ENCODE data around the gene NPFF. TPM values are rescaled to one million over a fixed set of nuclear protein-coding genes. Genes with fewer than 3 reads are reported as not detected.
"Not testable (repeated sequence)": the region's sequence is repeated elsewhere in the genome, so short reads cannot be mapped to it uniquely, and the experiment has no call there.

Gene NPFF, protein sequence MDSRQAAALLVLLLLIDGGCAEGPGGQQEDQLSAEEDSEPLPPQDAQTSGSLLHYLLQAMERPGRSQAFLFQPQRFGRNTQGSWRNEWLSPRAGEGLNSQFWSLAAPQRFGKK
- total RNA-seq (not detected), polyA plus RNA-seq (not detected), total RNA-seq (0.94 reads per million)

DNA sequence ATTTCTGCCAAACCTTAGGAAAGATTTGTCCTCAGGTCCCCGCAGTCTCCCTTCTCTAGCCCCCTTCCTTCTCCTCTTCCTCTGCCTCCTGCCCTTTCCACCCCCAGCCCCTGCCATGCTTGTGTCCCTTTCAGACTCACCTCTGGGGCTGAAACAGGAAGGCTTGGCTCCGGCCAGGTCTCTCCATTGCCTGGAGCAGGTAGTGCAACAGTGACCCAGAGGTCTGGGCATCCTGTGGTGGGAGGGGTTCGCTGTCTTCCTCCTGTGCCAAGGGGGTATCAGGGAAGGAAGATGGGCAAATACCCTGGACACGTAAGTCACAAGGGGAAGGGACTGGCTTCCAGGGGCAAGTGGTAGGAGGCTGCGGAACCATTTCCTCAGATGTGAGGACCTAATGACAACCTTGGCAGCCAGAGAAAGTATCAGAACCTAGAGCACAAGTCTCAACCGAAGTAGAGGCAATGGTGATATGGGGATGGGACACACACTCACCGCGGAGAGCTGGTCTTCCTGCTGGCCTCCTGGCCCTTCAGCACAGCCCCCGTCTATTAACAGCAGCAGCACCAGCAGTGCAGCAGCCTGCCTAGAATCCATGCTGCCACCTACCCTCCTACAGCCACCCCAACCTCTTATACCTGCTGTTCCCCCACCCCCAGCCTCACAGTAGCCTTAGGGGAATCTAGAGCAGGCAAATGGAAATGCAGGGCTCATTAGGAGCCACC lies at the start of gene NPFF:
Gene NPFF (minus strand): TSS at position 604 of the 722 bp plus-strand sequence. CDS start 10 bp downstream, at position 594.
- Histone ChIP-seq H3K36me3 (ENCODE audit: control insufficient read depth in 2 of 3, insufficient read depth in 3 of 3, low read length in 3 of 3) (peaks cover 0 to 51% (median 0%) of the 10 kb centered on the region in 3 experiments), H3K27ac (ENCODE audit: low read depth, low read length) (no peak within 1 kb of the TSS), H3K4me3 (ENCODE audit: low read length) (no peak within 1 kb of the TSS), H3K9me3 (ENCODE audit: control insufficient read depth in 2 of 3, low read length in 3 of 3) (no peaks in the 10 kb centered on the region), H3K4me1 (ENCODE audit: control insufficient read depth in 2 of 2, insufficient read depth in 2 of 2, low read length in 2 of 2) (peaks cover 9 to 11% of the 10 kb centered on the region in 2 donors), H3K27me3 (ENCODE audit: control insufficient read depth in 2 of 2, insufficient read depth in 2 of 2, low read length in 2 of 2) (no peaks in the 10 kb centered on the region)
- intact Hi-C loops (cut with micrococcal nuclease) = loop anchor here in 1 of 2 donors (10.0 kb wide), 1 partner anchor 452 kb away; the partner anchor contains the start of gene TNS2
- ChIA-PET CTCF (interaction anchor here (0.6 to 3.6 kb wide), 4 partner anchors 10 to 155 kb away, joined by 4 to 46 read pairs (median 12); partner anchors contain the start of gene AMHR2), POLR2A (interaction anchor here (0.6 to 2.1 kb wide), 3 partner anchors 14 to 196 kb away, joined by 3 to 10 read pairs (median 9); partner anchors contain the start of gene SP1)
- H3K27ac Mint-ChIP-seq = peak within 1 kb of the TSS in 4 of 9 donors; percentile 14 to 50 (median 19)
- no peak for ATAC-seq
- peaks cover 0 to 1% (median 0%) of the 10 kb centered on the region in 11 donors for H3K9me3 Mint-ChIP-seq
- peaks cover 7 to 24% (median 12%) of the 10 kb centered on the region in 7 donors for H3K4me1 Mint-ChIP-seq
- no peaks in the 10 kb centered on the region for H3K27me3 Mint-ChIP-seq
- DNase-seq = no peak
- peaks cover 0 to 18% (median 0%) of the 10 kb centered on the region in 5 donors for H3K36me3 Mint-ChIP-seq
- H3K4me3 Mint-ChIP-seq = no peak within 1 kb of the TSS

DNA sequence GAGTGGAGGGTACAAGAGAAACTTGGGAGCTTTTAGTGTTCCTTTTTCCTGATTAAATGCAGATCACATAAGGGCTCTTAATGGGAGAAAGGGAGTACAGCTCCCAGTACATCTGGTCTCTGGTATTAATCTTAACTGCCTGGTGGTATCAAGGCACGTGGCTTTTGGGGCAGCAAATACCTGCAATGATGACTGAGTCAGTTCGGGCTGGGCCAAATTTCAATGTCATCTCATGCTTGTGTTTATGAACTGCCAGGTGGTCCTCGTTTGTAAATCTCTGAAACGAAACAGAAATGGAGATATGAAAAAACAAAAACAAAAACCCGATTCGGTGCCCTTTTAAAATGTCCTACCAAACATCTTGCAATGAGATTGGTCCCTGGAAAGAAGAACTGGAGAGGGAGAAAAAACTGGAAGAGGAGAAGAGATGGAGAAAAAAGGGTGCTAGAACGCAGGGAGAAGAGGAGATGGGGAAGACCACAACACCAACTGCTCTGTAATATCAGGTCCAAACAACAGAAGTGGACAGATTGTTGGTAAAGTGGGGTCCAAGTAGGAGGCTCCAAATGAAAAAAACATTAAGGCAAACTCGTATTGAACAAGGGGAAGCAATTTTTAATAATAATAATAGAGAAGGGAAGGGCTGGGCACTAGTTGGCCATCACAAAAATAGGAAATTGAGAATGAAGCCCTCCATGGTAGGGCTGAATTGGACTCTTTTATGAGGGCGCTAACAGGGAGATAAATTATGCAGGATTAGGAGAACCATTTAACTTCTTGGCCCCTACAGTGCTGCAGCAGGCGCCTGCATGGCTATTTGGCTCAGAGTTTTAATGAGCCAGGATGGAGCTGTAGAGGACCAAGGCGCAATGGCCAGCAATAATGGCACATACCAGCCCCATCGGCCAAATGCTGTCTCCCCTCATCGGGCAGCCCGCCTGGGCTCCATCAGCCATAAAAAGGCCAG lies 45.4 kb upstream of the NPFF start:
- POLR2A ChIA-PET = interaction anchor here (0.8 to 1.0 kb wide), 2 partner anchors 16 to 437 kb away, joined by 3 to 4 read pairs; no protein-coding TSS in a partner anchor
- intact Hi-C loops (cut with micrococcal nuclease) = no loop called here
- H3K27ac Mint-ChIP-seq = peak overlapping the region in 4 of 9 donors; percentile 37 to 55 (median 50)

DNA sequence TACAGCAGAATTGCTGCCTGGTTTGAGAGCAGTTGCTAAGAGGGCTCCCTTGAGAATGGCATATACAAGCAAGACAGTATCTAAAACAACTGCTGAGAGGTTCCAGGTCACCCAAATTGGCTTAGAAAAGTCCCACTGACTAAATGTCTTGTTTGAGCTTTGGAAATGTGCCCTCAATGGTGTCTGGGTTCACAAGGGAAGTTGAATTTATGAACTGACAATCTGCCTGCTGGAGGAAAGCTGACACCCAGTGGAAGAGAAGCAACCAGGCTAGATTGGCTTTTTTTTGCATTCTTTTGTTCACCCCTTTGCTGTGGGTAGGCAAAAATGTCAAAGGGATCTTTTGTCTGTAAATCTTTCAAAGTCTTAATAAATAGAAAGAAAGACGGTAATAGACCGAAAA lies 44.6 kb upstream of the NPFF start:
- no peak for ATAC-seq
- Mint-ChIP-seq H3K9me3 (no peaks in the 10 kb centered on the region), H3K4me3 (peak overlapping the region in 1 of 10 donors; percentile 23), H3K27ac (peak overlapping the region in 3 of 9 donors; percentile 37 to 80 (median 51)), H3K36me3 (peaks cover 0 to 27% (median 5%) of the 10 kb centered on the region in 5 donors), H3K4me1 (peaks cover 2 to 25% (median 16%) of the 10 kb centered on the region in 7 donors), H3K27me3 (no peaks in the 10 kb centered on the region)
- H3K4me3 ChIP-seq (ENCODE audit: low read length) = no peak overlapping the region
- POLR2A ChIA-PET = interaction anchor here (0.6 to 1.0 kb wide), 2 partner anchors 9 to 17 kb away, joined by 3 to 4 read pairs; no protein-coding TSS in a partner anchor
- no peak overlapping the region for H3K27ac ChIP-seq (ENCODE audit: low read depth, low read length)
- intact Hi-C loops (cut with micrococcal nuclease) = no loop called here
- no peaks in the 10 kb centered on the region for H3K27me3 ChIP-seq (ENCODE audit: control insufficient read depth in 2 of 2, insufficient read depth in 2 of 2, low read length in 2 of 2)
- H3K4me1 ChIP-seq (ENCODE audit: control insufficient read depth in 2 of 2, insufficient read depth in 2 of 2, low read length in 2 of 2) = no peaks in the 10 kb centered on the region
- peaks cover 0 to 24% (median 4%) of the 10 kb centered on the region in 3 experiments for H3K36me3 ChIP-seq (ENCODE audit: control insufficient read depth in 2 of 3, insufficient read depth in 3 of 3, low read length in 3 of 3)
- CTCF ChIA-PET = interaction anchor here (1.1 kb wide), 1 partner anchor 124 kb away, joined by 5 read pairs; the partner anchor contains the start of gene ATP5MC2
- no peak for DNase-seq
- no peaks in the 10 kb centered on the region for H3K9me3 ChIP-seq (ENCODE audit: control insufficient read depth in 2 of 3, low read length in 3 of 3)

More for the DNA sequence above, 45.4 kb upstream of the NPFF start:
- ATAC-seq (no peak), DNase-seq (no peak)
- H3K27me3 Mint-ChIP-seq = no peaks in the 10 kb centered on the region
- Histone ChIP-seq H3K9me3 (ENCODE audit: control insufficient read depth in 2 of 3, low read length in 3 of 3) (no peaks in the 10 kb centered on the region), H3K27ac (ENCODE audit: low read depth, low read length) (no peak overlapping the region), H3K36me3 (ENCODE audit: control insufficient read depth in 2 of 3, insufficient read depth in 3 of 3, low read length in 3 of 3) (peaks cover 0 to 22% (median 4%) of the 10 kb centered on the region in 3 experiments), H3K4me3 (ENCODE audit: low read length) (no peak overlapping the region), H3K4me1 (ENCODE audit: control insufficient read depth in 2 of 2, insufficient read depth in 2 of 2, low read length in 2 of 2) (no peaks in the 10 kb centered on the region), H3K27me3 (ENCODE audit: control insufficient read depth in 2 of 2, insufficient read depth in 2 of 2, low read length in 2 of 2) (no peaks in the 10 kb centered on the region)
- H3K4me3 Mint-ChIP-seq = peak overlapping the region in 1 of 10 donors; percentile 23
- peaks cover 2 to 30% (median 20%) of the 10 kb centered on the region in 7 donors for H3K4me1 Mint-ChIP-seq
- H3K36me3 Mint-ChIP-seq = peaks cover 0 to 27% (median 5%) of the 10 kb centered on the region in 5 donors
- CTCF ChIA-PET = no interaction called here
- H3K9me3 Mint-ChIP-seq = no peaks in the 10 kb centered on the region

DNA sequence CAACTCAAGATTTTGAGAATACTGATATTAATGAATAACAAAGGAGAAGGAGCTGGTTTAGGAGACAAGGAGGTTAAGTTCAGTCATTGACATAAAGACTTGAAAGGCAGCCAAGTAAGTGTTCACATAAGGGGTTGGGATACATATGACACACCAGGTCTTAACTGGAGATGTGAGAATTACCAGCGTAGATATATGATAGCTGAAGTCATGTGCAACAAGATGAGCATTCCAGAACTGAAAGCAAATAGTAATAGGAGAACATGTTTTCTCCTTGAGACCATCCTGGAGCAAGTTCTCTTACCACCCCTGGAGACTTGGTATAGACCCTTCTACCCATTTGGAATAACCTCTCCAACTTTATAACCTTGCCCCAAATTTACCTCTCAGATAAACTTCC lies 43.3 kb upstream of the NPFF start:
- ChIA-PET CTCF (interaction anchor here (0.9 kb wide), 1 partner anchor 198 kb away, joined by 3 read pairs; no protein-coding TSS in a partner anchor), POLR2A (no interaction called here)
- peak overlapping the region in 2 of 9 donors; percentile 20 to 33 for H3K27ac Mint-ChIP-seq

DNA sequence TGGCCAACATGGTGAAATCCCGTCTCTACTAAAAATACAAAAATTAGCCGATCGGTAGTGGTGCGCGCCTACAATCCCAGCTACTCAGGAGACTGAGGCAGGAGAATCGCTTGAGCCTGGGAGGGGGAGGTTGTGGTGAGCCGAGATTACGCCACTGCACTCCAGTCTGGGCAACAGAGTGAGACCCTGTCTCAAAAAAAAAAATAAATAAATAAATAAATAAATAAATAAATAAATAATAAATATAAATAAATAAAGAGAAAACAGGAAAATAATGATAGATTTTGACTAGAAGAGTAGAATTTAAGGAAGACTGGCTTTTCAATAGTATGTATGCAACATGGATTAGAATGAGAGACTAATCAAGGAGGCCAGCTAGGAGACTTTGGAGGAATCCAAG lies 42.8 kb upstream of the NPFF start:
- CTCF ChIA-PET = interaction anchor here (0.9 kb wide), 1 partner anchor 198 kb away, joined by 3 read pairs; no protein-coding TSS in a partner anchor
- H3K9me3 ChIP-seq (ENCODE audit: control insufficient read depth in 2 of 3, low read length in 3 of 3); ATAC-seq; H3K4me3 Mint-ChIP-seq; H3K9me3 Mint-ChIP-seq; H3K27ac ChIP-seq (ENCODE audit: low read depth, low read length); H3K27me3 ChIP-seq (ENCODE audit: control insufficient read depth in 2 of 2, insufficient read depth in 2 of 2, low read length in 2 of 2); POLR2A ChIA-PET; H3K4me3 ChIP-seq (ENCODE audit: low read length); H3K4me1 ChIP-seq (ENCODE audit: control insufficient read depth in 2 of 2, insufficient read depth in 2 of 2, low read length in 2 of 2); intact Hi-C loops (cut with micrococcal nuclease); H3K27me3 Mint-ChIP-seq; DNase-seq: not testable (repeated sequence)
- Mint-ChIP-seq H3K36me3 (peaks cover 0 to 27% (median 5%) of the 10 kb centered on the region in 5 donors), H3K27ac (peak overlapping the region in 2 of 9 donors; percentile 20 to 33), H3K4me1 (peaks cover 6 to 30% (median 18%) of the 10 kb centered on the region in 7 donors)
- peaks cover 0 to 24% (median 4%) of the 10 kb centered on the region in 3 experiments for H3K36me3 ChIP-seq (ENCODE audit: control insufficient read depth in 2 of 3, insufficient read depth in 3 of 3, low read length in 3 of 3)

More for the DNA sequence above, 43.3 kb upstream of the NPFF start:
- no peak overlapping the region for H3K4me3 ChIP-seq (ENCODE audit: low read length)
- H3K36me3 Mint-ChIP-seq = peaks cover 0 to 27% (median 5%) of the 10 kb centered on the region in 5 donors
- H3K27ac ChIP-seq (ENCODE audit: low read depth, low read length) = no peak overlapping the region
- no peaks in the 10 kb centered on the region for H3K9me3 ChIP-seq (ENCODE audit: control insufficient read depth in 2 of 3, low read length in 3 of 3)
- H3K27me3 Mint-ChIP-seq = no peaks in the 10 kb centered on the region
- intact Hi-C loops (cut with micrococcal nuclease) = no loop called here
- DNase-seq = no peak
- no peaks in the 10 kb centered on the region for H3K27me3 ChIP-seq (ENCODE audit: control insufficient read depth in 2 of 2, insufficient read depth in 2 of 2, low read length in 2 of 2)
- H3K4me3 Mint-ChIP-seq = no peak overlapping the region
- H3K4me1 Mint-ChIP-seq = peaks cover 2 to 25% (median 16%) of the 10 kb centered on the region in 7 donors
- ATAC-seq = no peak
- H3K4me1 ChIP-seq (ENCODE audit: control insufficient read depth in 2 of 2, insufficient read depth in 2 of 2, low read length in 2 of 2) = no peaks in the 10 kb centered on the region
- no peaks in the 10 kb centered on the region for H3K9me3 Mint-ChIP-seq
- peaks cover 0 to 24% (median 4%) of the 10 kb centered on the region in 3 experiments for H3K36me3 ChIP-seq (ENCODE audit: control insufficient read depth in 2 of 3, insufficient read depth in 3 of 3, low read length in 3 of 3)

All from naive thymus-derived CD4-positive, alpha-beta T cell (primary cell).